Skin of body (tissue), 2 donors: Measurements from ENCODE around the gene SPECC1L. TPM values are rescaled to one million over a fixed set of nuclear protein-coding genes. Genes with fewer than 3 reads are reported as not detected.
"Not testable (repeated sequence)": the region's sequence is repeated elsewhere in the genome, so short reads cannot be mapped to it uniquely, and the experiment has no call there.

ENCODE experiments used
- DNase-seq: peaks from one replicate; lab custom pipeline; 2025; lab: John Stamatoyannopoulos, UW
- total RNA-seq: library from RNA; depleted of rRNA; stranded (reverse); fragments of >200 nt; gene quantifications from one replicate; pipeline ENCODE4 v1.2.3, GENCODE V29; 2014

SPECC1L gene
- total RNA-seq, 1 donor from 2014 or later, result 28.8 TPM

GRCh38 chr22:24247011-24247507, 23.6 kb upstream of the SPECC1L start:
- DNase-seq, result no peak

- DNase-seq, result peak; percentile 74
These were observed 22.9 kb upstream of the SPECC1L start for GRCh38 chr22:24247564-24248344.

GRCh38 chr22:24248611-24249010, 22.0 kb upstream of the SPECC1L start:
- not testable (repeated sequence) for DNase-seq

GRCh38 chr22:24249413-24249812, 21.2 kb upstream of the SPECC1L start:
- DNase-seq, result not testable (repeated sequence)

GRCh38 chr22:24251286-24251685, 19.3 kb upstream of the SPECC1L start:
- DNase-seq, result not testable (repeated sequence)

GRCh38 chr22:24253126-24253525, 17.5 kb upstream of the SPECC1L start:
- not testable (repeated sequence) for DNase-seq

- not testable (repeated sequence) for DNase-seq
These were observed 14.5 kb upstream of the SPECC1L start for GRCh38 chr22:24256136-24256535.

GRCh38 chr22:24256736-24257135, 13.9 kb upstream of the SPECC1L start:
- not testable (repeated sequence) for DNase-seq

GRCh38 chr22:24259459-24259858, 11.2 kb upstream of the SPECC1L start:
- DNase-seq, result not testable (repeated sequence)

- DNase-seq, result not testable (repeated sequence)
These were observed 8.4 kb upstream of the SPECC1L start for GRCh38 chr22:24262185-24262749.

- DNase-seq, result not testable (repeated sequence)
These were observed 7.2 kb upstream of the SPECC1L start for GRCh38 chr22:24263479-24263878.

- not testable (repeated sequence) for DNase-seq
These were observed 6.2 kb upstream of the SPECC1L start for GRCh38 chr22:24264329-24264896.

GRCh38 chr22:24265734-24266133, 4.9 kb upstream of the SPECC1L start:
- no peak for DNase-seq

- not testable (repeated sequence) for DNase-seq
These were observed 4.1 kb upstream of the SPECC1L start for GRCh38 chr22:24266495-24266894.

- peak; percentile 43 for DNase-seq
These were observed 789 bp downstream of the SPECC1L start for GRCh38 chr22:24271386-24271854.

GRCh38 chr22:24273031-24273430, 2.4 kb downstream of the SPECC1L start:
- not testable (repeated sequence) for DNase-seq

GRCh38 chr22:24273906-24274305, 3.3 kb downstream of the SPECC1L start:
- DNase-seq, result not testable (repeated sequence)

GRCh38 chr22:24274696-24275405, 4.2 kb downstream of the SPECC1L start:
- not testable (repeated sequence) for DNase-seq

- not testable (repeated sequence) for DNase-seq
These were observed 9.7 kb downstream of the SPECC1L start for GRCh38 chr22:24280363-24280762.

- DNase-seq, result no peak
These were observed 11.8 kb downstream of the SPECC1L start for GRCh38 chr22:24282401-24282800.

- no peak for DNase-seq
These were observed 14.1 kb downstream of the SPECC1L start for GRCh38 chr22:24284747-24285203.
